Measurements from ENCODE around the gene CEMIP2. TPM values are rescaled to one million over a fixed set of nuclear protein-coding genes. Genes with fewer than 3 reads are reported as not detected.

Gene CEMIP2
- total and polyA plus RNA-seq, 10 of the 15 experiments (the other 5 are each of a cell fraction or from before 2014, with no cell fraction given), result 0.50 to 19.2 (median 1.2) TPM

DNA sequence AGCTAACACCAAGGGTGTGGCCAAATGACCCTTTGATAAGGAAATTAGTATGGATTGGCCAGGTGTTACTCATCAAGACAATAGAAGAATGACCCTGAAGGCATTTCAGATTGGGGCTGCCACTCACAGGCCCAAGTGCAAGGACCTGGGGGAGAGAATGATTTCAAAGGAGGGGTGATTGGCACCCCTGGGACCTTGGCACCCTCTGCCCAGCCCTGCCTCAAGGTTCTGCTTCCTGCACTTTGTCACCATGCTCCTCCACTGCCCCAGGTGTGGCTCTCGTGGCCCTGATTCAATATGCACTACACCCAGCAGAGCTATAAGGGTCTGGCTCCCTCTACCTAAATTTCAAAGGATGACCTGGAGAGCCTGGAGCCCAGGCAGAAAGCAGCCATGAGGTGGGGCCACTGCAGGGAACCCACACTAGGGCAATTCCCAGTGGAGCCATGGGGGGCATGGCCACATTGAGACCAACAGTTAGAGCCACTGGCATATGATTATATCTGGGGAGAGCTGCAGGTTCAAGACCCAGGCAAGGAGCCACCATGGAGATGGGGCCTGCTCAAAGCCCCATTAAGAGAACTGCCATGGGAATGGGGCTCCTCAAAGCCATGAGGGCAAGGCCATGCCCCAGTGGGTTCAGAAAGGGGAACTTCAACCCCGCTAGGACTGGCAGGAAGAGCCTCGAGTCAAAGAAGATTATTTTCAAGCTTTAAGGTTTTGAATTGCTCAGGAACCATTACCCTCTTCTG, 93.0 kb downstream of the CEMIP2 start:
- Histone ChIP-seq H3K36me3 (ENCODE audit: control insufficient read depth in 2 of 2, insufficient read depth in 2 of 2, low read length in 1 of 2) (no peaks in the 10 kb centered on the region), H3K27ac (ENCODE audit: control insufficient read depth, insufficient read depth) (no peak overlapping the region), H3K9me3 (replicated peaks; ENCODE audit: control insufficient read depth, insufficient read depth, low read length) (no peaks in the 10 kb centered on the region), H3K79me2 (ENCODE audit: control insufficient read depth, insufficient read depth, low read length) (no peaks in the 10 kb centered on the region), H3K27me3 (replicated peaks in 1 of 2; ENCODE audit: control insufficient read depth in 2 of 2, insufficient read depth in 2 of 2, low read length in 1 of 2) (no peaks in the 10 kb centered on the region), H2AFZ (ENCODE audit: control insufficient read depth, low read depth, low read length) (no peak overlapping the region), H3K4me3 (no peak overlapping the region), H3K4me2 (ENCODE audit: control insufficient read depth, insufficient read depth) (no peak overlapping the region), H4K20me1 (ENCODE audit: control insufficient read depth, insufficient read depth) (no peaks in the 10 kb centered on the region), H3K9ac (ENCODE audit: control insufficient read depth, insufficient read depth, low read length) (no peak overlapping the region), H3K4me1 (ENCODE audit: control insufficient read depth, insufficient read depth, low read length) (no peaks in the 10 kb centered on the region)
- FAIRE-seq, result no peak
- TF ChIP-seq CREM (IDR thresholded peaks at IDR 0.05; ENCODE audit: low read depth) (no peak), NFXL1 (IDR thresholded peaks at IDR 0.05; ENCODE audit: borderline replicate concordance) (no peak), RELA (IDR thresholded peaks at IDR 0.05; ENCODE audit: borderline replicate concordance, partially characterized antibody) (no peak), IKZF2 (IDR thresholded peaks at IDR 0.05) (no peak), LARP7 (IDR thresholded peaks at IDR 0.05) (no peak), YY1 (IDR thresholded peaks at IDR 0.05; ENCODE audit: low read depth, low read length) (no peak), SP1 (IDR thresholded peaks at IDR 0.05; ENCODE audit: low read depth, low read length) (no peak), NRF1 (conservative IDR thresholded peaks at IDR 0.05; ENCODE audit: low read depth, low read length) (no peak), POLR2AphosphoS2 (IDR thresholded peaks at IDR 0.05; ENCODE audit: low read depth, low read length) (no peak), HDGF (IDR thresholded peaks at IDR 0.05) (no peak), RAD51 (IDR thresholded peaks at IDR 0.05) (no peak), KDM1A (IDR thresholded peaks at IDR 0.05; ENCODE audit: borderline replicate concordance) (no peak), ESRRA (IDR thresholded peaks at IDR 0.05; ENCODE audit: low read length) (no peak), MEF2B (IDR thresholded peaks at IDR 0.05; ENCODE audit: partially characterized antibody, poor library complexity, severe bottlenecking) (no peak), HDAC6 (IDR thresholded peaks at IDR 0.05; ENCODE audit: unreplicated experiment) (no peak)
- TF ChIP-seq, protein P1, sequence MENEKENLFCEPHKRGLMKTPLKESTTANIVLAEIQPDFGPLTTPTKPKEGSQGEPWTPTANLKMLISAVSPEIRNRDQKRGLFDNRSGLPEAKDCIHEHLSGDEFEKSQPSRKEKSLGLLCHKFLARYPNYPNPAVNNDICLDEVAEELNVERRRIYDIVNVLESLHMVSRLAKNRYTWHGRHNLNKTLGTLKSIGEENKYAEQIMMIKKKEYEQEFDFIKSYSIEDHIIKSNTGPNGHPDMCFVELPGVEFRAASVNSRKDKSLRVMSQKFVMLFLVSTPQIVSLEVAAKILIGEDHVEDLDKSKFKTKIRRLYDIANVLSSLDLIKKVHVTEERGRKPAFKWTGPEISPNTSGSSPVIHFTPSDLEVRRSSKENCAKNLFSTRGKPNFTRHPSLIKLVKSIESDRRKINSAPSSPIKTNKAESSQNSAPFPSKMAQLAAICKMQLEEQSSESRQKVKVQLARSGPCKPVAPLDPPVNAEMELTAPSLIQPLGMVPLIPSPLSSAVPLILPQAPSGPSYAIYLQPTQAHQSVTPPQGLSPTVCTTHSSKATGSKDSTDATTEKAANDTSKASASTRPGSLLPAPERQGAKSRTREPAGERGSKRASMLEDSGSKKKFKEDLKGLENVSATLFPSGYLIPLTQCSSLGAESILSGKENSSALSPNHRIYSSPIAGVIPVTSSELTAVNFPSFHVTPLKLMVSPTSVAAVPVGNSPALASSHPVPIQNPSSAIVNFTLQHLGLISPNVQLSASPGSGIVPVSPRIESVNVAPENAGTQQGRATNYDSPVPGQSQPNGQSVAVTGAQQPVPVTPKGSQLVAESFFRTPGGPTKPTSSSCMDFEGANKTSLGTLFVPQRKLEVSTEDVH (IDR thresholded peaks at IDR 0.05; ENCODE audit: low read depth, partially characterized antibody), result no peak
- TF ChIP-seq, protein P2, sequence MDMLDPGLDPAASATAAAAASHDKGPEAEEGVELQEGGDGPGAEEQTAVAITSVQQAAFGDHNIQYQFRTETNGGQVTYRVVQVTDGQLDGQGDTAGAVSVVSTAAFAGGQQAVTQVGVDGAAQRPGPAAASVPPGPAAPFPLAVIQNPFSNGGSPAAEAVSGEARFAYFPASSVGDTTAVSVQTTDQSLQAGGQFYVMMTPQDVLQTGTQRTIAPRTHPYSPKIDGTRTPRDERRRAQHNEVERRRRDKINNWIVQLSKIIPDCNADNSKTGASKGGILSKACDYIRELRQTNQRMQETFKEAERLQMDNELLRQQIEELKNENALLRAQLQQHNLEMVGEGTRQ (IDR thresholded peaks at IDR 0.05; ENCODE audit: borderline replicate concordance, low read depth, low read length), result no peak
- no peak for DNase-seq (ENCODE audit: low read depth, low spot score)
- in situ Hi-C loops (cut with MboI) (loop anchor here (10.0 kb wide), 1 partner anchor 70 kb away; no protein-coding TSS in a partner anchor), intact Hi-C loops (cut with micrococcal nuclease; ENCODE audit: unreplicated experiment) (no loop called here)
- peak; percentile 24; the same call in 1 of the 3 replicates for ATAC-seq
- 0% methylated on average over 3 of the region's 3 CpGs for WGBS (ENCODE audit: insufficient coverage, insufficient replicate concordance, low lambda C conversion rate, missing lambda C conversion rate)
- ChIA-PET CTCF (interaction anchor here (0.7 kb wide), 1 partner anchor 40 kb away, joined by 3 read pairs; no protein-coding TSS in a partner anchor), SMC1A (ENCODE audit: uncharacterized antibody, unreplicated experiment) (interaction anchor here (1.2 to 2.3 kb wide), 2 partner anchors 10 to 11 kb away, joined by 4 to 12 read pairs; no protein-coding TSS in a partner anchor), RAD21 (ENCODE audit: unreplicated experiment) (no interaction called here), POLR2A (no interaction called here)
- no TSS peak for BruUV-seq (replicated peaks)

Measured in GM12878 (cell line).